Astrocyte (in vitro differentiated cells and primary cell): ENCODE measurements around the gene TRRAP. TPM values are rescaled to one million over a fixed set of nuclear protein-coding genes. Genes with fewer than 3 reads are reported as not detected.
"Not testable (repeated sequence)": the region's sequence is repeated elsewhere in the genome, so short reads cannot be mapped to it uniquely, and the experiment has no call there.

Source experiments
- DNase-seq: peaks from one replicate; pipeline ENCODE4 v3.0.0-alpha.2; 2010; ENCODE audit warnings: low read depth
- FAIRE-seq: peaks from 2 replicates; lab custom pipeline; 2011; peaks lifted over from hg19 to GRCh38; lab: Jason Lieb, UNC
- H2AFZ ChIP-seq: 2 replicates; pipeline ENCODE4 v1.6.0; 2012; ENCODE audit warnings: low read depth, low read length, inconsistent platforms
- H3K27ac ChIP-seq: 2 replicates; pipeline ENCODE4 v1.5.1; 2011; ENCODE audit warnings: low read depth, low read length, inconsistent platforms
- H3K27me3 ChIP-seq: 2 replicates; pipeline ENCODE4 v1.6.0; 2011; ENCODE audit warnings: low read length, inconsistent platforms; ENCODE audit not compliant: insufficient read depth
- H3K36me3 ChIP-seq: 2 replicates; pipeline ENCODE4 v1.5.1; 2011; ENCODE audit warnings: low read length, inconsistent platforms; ENCODE audit not compliant: insufficient read depth
- H3K4me1 ChIP-seq: 2 replicates; pipeline ENCODE4 v1.5.1; 2011; ENCODE audit warnings: low read length, inconsistent platforms; ENCODE audit not compliant: insufficient read depth
- H3K4me2 ChIP-seq: 2 replicates; pipeline ENCODE4 v1.6.0; 2012; ENCODE audit warnings: low read length, inconsistent platforms
- H3K4me3 ChIP-seq: 2 replicates; pipeline ENCODE4 v1.5.1; 2011; ENCODE audit warnings: low read depth, mild to moderate bottlenecking, low read length, inconsistent platforms; ENCODE audit not compliant: insufficient read depth
- H3K79me2 ChIP-seq: 2 replicates; pipeline ENCODE4 v1.6.0; 2012; ENCODE audit warnings: mild to moderate bottlenecking, low read length, inconsistent platforms; ENCODE audit not compliant: insufficient read depth
- H3K9ac ChIP-seq: 2 replicates; pipeline ENCODE4 v1.6.0; 2012; ENCODE audit warnings: mild to moderate bottlenecking, low read length, inconsistent platforms
- H3K9me3 ChIP-seq: 2 replicates; pipeline ENCODE4 v1.5.1; 2012; ENCODE audit warnings: low read depth, mild to moderate bottlenecking, low read length, inconsistent platforms; ENCODE audit not compliant: insufficient read depth
- H4K20me1 ChIP-seq: 2 replicates; pipeline ENCODE4 v1.6.0; 2012; ENCODE audit warnings: low read length, inconsistent platforms; ENCODE audit not compliant: insufficient read depth
- H3K27ac Mint-ChIP-seq: one replicate; pipeline ENCODE4 v1.8.0; 2021; ENCODE audit warnings: mild to moderate bottlenecking, mixed read lengths; ENCODE audit not compliant: unreplicated experiment
- H3K27me3 Mint-ChIP-seq: one replicate; pipeline ENCODE4 v1.8.0; 2021; ENCODE audit warnings: low read depth, mixed read lengths; ENCODE audit not compliant: unreplicated experiment
- H3K36me3 Mint-ChIP-seq: one replicate; pipeline ENCODE4 v1.8.0; 2021; ENCODE audit warnings: low read depth, mixed read lengths; ENCODE audit not compliant: unreplicated experiment
- H3K4me1 Mint-ChIP-seq: one replicate; pipeline ENCODE4 v1.8.0; 2021; ENCODE audit warnings: low read depth, mixed read lengths; ENCODE audit not compliant: unreplicated experiment
- H3K4me3 Mint-ChIP-seq: one replicate; pipeline ENCODE4 v1.8.0; 2021; ENCODE audit warnings: mild to moderate bottlenecking, moderate library complexity, mixed read lengths; ENCODE audit not compliant: unreplicated experiment
- H3K9me3 Mint-ChIP-seq: one replicate; pipeline ENCODE4 v1.8.0; 2021; ENCODE audit warnings: mild to moderate bottlenecking, mixed read lengths; ENCODE audit not compliant: unreplicated experiment
- EZH2 ChIP-seq: IDR thresholded peaks from 2 replicates; pipeline ENCODE4 v1.6.1; 2012; ENCODE audit warnings: mild to moderate bottlenecking, low read length, inconsistent platforms; ENCODE audit not compliant: insufficient read depth
- total RNA-seq: library from RNA; stranded (reverse); gene quantifications from 2 replicates; pipeline ENCODE4 v1.2.1, GENCODE V29; 2021
- TF ChIP-seq, protein P1 (sequence below): IDR thresholded peaks from 2 replicates; pipeline ENCODE4 v1.5.1; 2011; ENCODE audit warnings: low read depth, mild to moderate bottlenecking, inconsistent platforms, low read length, moderate library complexity; ENCODE audit not compliant: insufficient read depth

The TRRAP gene
- total RNA-seq, 1 donor from 2014 or later: 33.5 TPM

GRCh38 chr7:98870807-98871491 is 7.4 kb upstream of the TRRAP start:
- H3K4me1 ChIP-seq: peaks cover 7% of the 10 kb centered on the region
- Mint-ChIP-seq H3K36me3 (no peaks in the 10 kb centered on the region), H3K9me3 (no peaks in the 10 kb centered on the region), H3K27ac (no peak overlapping the region), H3K27me3 (no peaks in the 10 kb centered on the region), H3K4me1 (no peaks in the 10 kb centered on the region), H3K4me3 (peak overlapping the region; percentile 83)
- no peaks in the 10 kb centered on the region for H3K79me2 ChIP-seq
- DNase-seq: no peak
- no peak overlapping the region for H2AFZ ChIP-seq
- H3K27ac ChIP-seq: no peak overlapping the region
- no peaks in the 10 kb centered on the region for H4K20me1 ChIP-seq
- FAIRE-seq: no peak
- no peak overlapping the region for H3K9ac ChIP-seq
- H3K27me3 ChIP-seq: peaks cover 14% of the 10 kb centered on the region
- H3K36me3 ChIP-seq: no peaks in the 10 kb centered on the region
- TF ChIP-seq, protein P1, sequence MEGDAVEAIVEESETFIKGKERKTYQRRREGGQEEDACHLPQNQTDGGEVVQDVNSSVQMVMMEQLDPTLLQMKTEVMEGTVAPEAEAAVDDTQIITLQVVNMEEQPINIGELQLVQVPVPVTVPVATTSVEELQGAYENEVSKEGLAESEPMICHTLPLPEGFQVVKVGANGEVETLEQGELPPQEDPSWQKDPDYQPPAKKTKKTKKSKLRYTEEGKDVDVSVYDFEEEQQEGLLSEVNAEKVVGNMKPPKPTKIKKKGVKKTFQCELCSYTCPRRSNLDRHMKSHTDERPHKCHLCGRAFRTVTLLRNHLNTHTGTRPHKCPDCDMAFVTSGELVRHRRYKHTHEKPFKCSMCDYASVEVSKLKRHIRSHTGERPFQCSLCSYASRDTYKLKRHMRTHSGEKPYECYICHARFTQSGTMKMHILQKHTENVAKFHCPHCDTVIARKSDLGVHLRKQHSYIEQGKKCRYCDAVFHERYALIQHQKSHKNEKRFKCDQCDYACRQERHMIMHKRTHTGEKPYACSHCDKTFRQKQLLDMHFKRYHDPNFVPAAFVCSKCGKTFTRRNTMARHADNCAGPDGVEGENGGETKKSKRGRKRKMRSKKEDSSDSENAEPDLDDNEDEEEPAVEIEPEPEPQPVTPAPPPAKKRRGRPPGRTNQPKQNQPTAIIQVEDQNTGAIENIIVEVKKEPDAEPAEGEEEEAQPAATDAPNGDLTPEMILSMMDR: no peak
- TF ChIP-seq EZH2: no peak
- H3K9me3 ChIP-seq: no peaks in the 10 kb centered on the region
- no peak overlapping the region for H3K4me3 ChIP-seq
- peak overlapping the region; percentile 85 for H3K4me2 ChIP-seq

DNA sequence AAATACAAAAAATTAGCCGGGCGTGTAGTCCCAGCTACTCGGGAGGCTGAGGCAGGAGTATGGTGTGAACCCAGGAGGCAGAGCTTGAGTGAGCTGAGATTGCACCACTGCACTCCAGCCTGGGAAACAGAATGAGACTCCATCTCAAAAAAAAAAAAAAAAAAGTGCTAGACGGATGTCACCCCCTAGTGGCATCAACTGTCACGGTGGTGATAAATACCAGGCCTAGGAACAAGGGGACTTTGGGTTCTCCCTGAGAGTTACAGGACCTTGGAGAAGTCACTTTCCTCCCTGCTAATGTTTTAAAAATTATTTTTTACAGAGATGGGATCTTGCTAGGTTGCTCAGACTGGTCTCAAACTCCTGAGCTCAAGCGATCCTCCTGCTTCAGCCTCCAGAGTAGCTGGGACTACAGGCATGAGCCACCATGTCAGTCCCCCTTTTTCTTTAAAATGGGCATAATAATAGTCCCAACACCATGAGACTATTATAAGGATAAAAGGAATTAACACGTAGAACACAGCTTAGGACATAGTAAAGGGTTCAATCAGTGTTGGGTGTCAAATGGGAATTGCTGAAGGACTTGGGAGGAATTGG is 5.9 kb upstream of the TRRAP start:
- H3K27me3 Mint-ChIP-seq: no peaks in the 10 kb centered on the region
- FAIRE-seq: no peak

GRCh38 chr7:98873610-98874009 is 4.7 kb upstream of the TRRAP start:
- not testable (repeated sequence) for H3K9me3 Mint-ChIP-seq, H3K27me3 Mint-ChIP-seq, H3K36me3 Mint-ChIP-seq, H3K9me3 ChIP-seq, H3K9ac ChIP-seq, H3K4me2 ChIP-seq, H3K4me1 Mint-ChIP-seq, H3K79me2 ChIP-seq, H3K4me3 Mint-ChIP-seq, H3K4me1 ChIP-seq, H2AFZ ChIP-seq, DNase-seq, H3K27ac ChIP-seq, H3K36me3 ChIP-seq, H3K4me3 ChIP-seq, H3K27me3 ChIP-seq, H4K20me1 ChIP-seq, FAIRE-seq, H3K27ac Mint-ChIP-seq

More for the DNA sequence above, 5.9 kb upstream of the TRRAP start:
- Histone ChIP-seq H3K27me3 (peaks cover 14% of the 10 kb centered on the region), H2AFZ (no peak overlapping the region), H3K4me2 (no peak overlapping the region), H3K27ac (no peak overlapping the region), H3K9me3 (no peaks in the 10 kb centered on the region), H3K4me1 (peaks cover 7% of the 10 kb centered on the region), H3K9ac (no peak overlapping the region), H3K4me3 (no peak overlapping the region), H3K79me2 (no peaks in the 10 kb centered on the region), H3K36me3 (no peaks in the 10 kb centered on the region), H4K20me1 (no peaks in the 10 kb centered on the region)
- no peak for DNase-seq
- Mint-ChIP-seq H3K36me3 (no peaks in the 10 kb centered on the region), H3K4me3 (no peak overlapping the region), H3K27ac (no peak overlapping the region), H3K9me3 (no peaks in the 10 kb centered on the region), H3K4me1 (no peaks in the 10 kb centered on the region)
- TF ChIP-seq EZH2: no peak
- TF ChIP-seq, protein P1: peak; percentile 23
